ENCODE results near the gene TRAF3.

TRAF3 gene
- 55.1 to 71.7 (median 68.0) reads per million in 4 donors for total RNA-seq

GRCh38 chr14:102776761-102777710, at the start of gene TRAF3:
Gene TRAF3, plus strand, starts transcription at chr14:102777449. Its CDS starts 92,753 bp downstream, at chr14:102870202.
- peak; percentile 82 to 93 (median 86) for DNase-seq

GRCh38 chr14:102728501-102728900, 48.7 kb upstream of the TRAF3 start:
- DNase-seq: no peak

DNA sequence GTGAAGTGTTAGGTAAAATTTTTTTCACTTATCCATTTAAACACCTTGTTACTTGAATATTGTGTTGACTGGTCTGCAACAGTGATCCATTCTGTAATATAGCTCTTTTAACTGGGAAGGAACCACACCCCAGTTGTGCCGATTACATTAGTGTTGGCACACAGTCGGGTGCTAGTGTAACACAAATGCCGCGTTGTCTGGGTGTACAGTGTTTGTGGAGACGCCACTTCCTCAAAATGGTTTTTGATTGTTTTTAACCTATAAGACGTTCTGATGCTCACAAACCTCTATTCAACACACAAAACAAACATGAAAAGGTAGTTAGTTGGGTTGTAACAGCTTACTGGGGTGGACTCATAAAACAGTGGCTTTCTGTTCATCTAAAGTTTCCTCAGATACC, 48.0 kb upstream of the TRAF3 start:
- DNase-seq: no peak

- no peak for DNase-seq
Observed at GRCh38 chr14:102729825-102730224, 47.4 kb upstream of the TRAF3 start.

DNA sequence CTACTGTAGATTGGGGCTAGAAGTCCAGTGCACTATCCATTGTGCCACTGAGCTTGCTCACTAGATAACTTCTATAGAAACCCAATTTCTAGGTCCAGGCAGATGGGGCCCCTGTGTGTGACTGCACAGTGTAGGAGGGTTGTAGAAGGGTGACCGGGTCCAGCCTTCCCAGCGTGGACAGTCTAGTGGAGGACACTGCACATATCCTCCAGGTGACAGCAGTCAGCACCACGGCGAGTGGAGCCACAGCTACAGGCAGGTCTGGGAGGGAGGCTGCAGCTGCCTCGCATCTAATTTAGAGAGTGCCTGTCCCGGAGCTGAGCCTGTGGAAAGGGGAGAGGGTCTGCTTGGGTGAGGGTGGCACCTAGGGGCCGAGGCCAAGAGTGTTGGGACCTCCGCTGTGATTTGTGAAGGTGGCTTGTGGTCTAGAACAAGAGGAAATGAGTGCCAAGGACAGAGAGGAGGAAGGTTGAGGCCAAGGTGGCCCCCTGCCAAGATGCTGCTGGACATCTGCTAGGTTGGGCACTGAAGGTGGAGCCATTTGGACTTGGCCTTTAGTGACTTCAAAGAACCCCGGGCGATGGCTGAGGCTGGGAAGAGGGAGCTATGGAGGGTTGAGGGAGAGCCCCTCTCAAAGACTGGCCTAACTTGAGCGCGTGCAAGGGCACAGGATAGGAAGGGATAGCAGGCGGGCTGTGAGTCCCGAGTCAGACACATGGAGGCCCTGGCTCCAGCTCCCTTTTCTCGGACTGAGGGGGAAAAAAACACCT, 46.0 kb upstream of the TRAF3 start:
- DNase-seq: no peak

GRCh38 chr14:102731871-102732800, 45.1 kb upstream of the TRAF3 start:
- DNase-seq: no peak

DNA sequence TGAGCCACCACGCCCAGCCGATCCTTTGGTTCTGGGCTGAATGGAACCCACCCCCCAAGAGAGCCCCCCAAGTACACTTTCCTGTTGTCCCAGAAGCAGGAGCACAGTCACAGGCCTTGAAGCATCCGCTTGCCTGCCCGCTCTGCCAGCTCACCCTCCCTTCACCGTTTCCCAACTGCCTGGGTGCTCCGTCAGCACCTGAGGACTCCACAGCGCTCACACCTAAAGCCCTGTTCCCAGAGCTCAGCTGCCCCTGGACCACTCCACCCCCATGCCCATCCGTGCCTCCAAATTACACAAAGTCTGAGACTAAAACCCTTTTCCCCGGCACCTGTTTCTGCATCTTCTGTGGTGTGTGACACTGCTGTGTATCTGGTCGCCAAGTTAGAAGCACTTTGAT, 44.3 kb upstream of the TRAF3 start:
- no peak for DNase-seq

GRCh38 chr14:102733326-102733725, 43.9 kb upstream of the TRAF3 start:
- no peak for DNase-seq

GRCh38 chr14:102734436-102734835, 42.8 kb upstream of the TRAF3 start:
- no peak for DNase-seq

DNA sequence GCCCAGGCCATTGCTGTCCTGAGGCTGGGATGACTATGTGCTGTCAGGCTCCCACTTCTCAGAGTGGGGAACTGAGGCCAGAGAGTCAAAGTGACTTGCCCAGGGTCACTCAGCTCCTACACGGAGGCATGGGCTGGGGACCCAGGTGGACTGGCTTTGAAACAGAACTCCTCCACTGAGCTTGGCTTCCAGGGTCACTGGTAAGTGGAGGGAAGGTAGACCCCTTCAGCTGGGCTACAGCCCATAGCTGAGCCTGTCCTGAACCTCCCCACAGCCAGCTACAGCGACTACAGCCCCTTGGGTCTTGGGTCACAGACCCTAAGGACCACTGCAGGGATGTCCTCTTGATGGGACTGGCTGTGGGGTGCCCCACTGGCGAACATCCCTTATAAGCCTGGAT, 40.3 kb upstream of the TRAF3 start:
- no peak for DNase-seq

GRCh38 chr14:102737402-102738372, 39.6 kb upstream of the TRAF3 start:
- DNase-seq: no peak

GRCh38 chr14:102738373-102739189, 38.7 kb upstream of the TRAF3 start:
- DNase-seq: no peak

GRCh38 chr14:102739190-102739469, 38.1 kb upstream of the TRAF3 start:
- DNase-seq: no peak

DNA sequence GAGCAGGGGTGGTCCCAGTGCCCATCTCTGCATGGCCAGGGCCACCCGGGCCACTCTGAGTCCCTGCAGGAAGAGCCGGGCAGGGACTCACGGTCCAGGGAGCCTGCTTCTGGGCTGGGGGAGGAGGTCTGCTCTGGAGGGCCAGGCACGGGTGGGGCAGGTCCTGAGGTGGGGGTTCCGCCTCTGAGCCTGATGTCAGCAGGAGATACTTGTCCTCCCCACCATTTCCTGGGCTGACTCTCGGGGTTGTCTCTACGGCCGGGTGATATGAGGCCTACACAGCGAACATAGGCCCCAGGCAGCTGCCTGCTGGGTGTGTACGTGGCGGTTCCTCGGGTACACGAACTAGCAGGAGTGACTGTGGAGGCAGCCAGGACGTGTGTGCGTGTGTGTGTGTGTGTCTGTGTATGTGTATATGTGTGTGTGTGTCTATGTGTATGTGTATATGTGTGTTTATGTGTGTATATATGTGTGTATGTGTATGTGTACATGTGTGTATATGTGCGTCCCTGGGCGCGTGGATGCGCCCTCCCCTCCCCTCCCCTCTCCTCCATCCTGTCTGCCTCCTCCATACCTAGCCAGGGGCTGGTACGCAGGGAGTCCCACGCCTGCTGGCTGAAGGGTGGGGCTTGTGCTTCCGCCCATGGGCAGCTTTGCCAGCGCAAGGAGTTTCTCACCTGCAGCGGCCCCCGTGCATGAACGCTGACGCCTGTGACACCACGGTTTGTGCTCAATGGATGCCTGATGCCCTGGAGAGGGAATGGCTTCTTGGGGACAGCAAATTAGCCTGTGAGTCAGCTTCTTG, 30.4 kb upstream of the TRAF3 start:
- DNase-seq: no peak

GRCh38 chr14:102748806-102749205, 28.4 kb upstream of the TRAF3 start:
- DNase-seq: no peak

DNA sequence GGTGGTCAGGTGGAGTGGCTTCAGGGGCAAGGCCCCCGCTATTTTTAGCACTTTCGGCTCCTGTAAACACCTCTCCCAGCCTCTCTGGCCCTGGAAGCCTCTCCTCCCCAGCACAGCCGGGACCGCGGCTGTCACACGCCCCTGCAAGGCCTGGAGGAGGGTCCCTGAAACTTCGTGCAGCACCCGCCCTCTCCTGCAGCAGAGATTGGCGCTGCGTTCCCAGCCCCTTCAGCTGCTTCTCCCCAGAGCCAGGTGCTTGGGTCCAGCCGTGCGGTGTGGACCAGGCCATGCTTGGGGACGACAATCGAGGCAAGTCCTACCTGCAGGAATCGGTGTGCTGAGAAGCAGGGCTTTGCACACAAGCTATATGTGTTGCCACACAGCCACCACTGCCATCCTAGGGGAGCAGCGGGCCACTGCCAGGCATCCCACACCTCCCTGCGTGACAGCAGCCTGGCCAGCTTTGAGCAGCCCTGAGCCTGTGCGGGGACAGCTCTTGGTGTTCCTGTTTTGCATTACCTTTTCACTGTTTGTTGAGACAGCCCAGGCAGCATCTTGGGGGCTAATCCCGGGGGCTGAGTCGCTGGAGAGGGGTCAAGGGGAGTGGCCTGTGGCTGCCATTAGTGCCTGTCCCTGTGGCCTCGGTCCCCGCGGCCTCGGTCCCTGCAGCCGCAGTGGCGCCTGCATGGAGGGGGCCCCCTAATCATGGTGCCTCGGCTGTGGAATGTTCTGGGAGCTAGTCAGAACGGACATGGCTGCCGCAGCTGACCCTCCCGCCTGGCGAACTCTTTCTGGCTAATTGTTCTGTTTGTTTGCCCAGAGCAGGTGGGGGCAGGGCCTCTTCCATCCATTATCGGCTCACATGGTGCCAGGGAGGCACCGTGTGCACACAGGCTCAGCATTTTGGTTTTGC, 27.6 kb upstream of the TRAF3 start:
- no peak for DNase-seq

DNA sequence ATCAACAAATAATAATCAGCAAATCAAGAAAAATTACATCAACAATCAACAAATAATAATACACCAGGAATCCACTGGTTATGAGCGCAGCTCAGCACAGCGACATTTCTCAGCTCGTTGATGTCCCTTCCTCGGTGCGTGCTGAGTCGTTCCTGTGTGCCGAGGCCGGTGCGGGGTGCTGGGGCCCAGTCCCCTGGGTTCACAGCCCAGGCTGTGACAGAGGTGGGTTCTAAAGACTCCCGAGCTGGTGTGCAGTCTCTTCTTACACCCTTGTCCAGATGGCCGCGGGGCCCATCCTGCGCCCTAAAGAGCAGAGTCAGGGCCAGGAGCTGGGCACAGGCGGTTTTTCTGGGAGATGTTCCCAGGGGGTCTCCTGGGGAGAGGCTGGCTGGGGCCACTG, 26.9 kb upstream of the TRAF3 start:
- DNase-seq: no peak

- DNase-seq: no peak
Observed at GRCh38 chr14:102751088-102751487, 26.2 kb upstream of the TRAF3 start.
